ENCODE results near the gene CAMK1D. TPM values are rescaled to one million over a fixed set of nuclear protein-coding genes. Genes with fewer than 3 reads are reported as not detected.

CAMK1D gene
- total and polyA plus RNA-seq, 2 of the 4 experiments (the other 2 are of a cell fraction) = 5.0 to 5.3 TPM

GRCh38 chr10:12501841-12502525, 152.6 kb downstream of the CAMK1D start:
- H3K27me3 ChIP-seq (ENCODE audit: control insufficient read depth, insufficient read depth, low read length) = no peaks in the 10 kb centered on the region; the same call in 1 of the 2 replicates
- H3K79me1 ChIP-seq (ENCODE audit: low read depth in 1 of 2, low read length in 2 of 2) = no peaks in the 10 kb centered on the region
- no peak overlapping the region for H3K4me3 ChIP-seq (ENCODE audit: insufficient read depth, low read depth, low read length)
- in situ Hi-C loops (cut with MboI; ENCODE audit: low sequenced_read_pairs) (no loop called here), intact Hi-C loops (cut with micrococcal nuclease) (no loop called here), dilution Hi-C loops (cut with HindIII; ENCODE audit: low sequenced_read_pairs, unreplicated experiment) (no loop called here)
- H4K5ac ChIP-seq (ENCODE audit: low read depth, low read length) = no peak overlapping the region
- no peaks in the 10 kb centered on the region for H3K36me3 ChIP-seq (ENCODE audit: control insufficient read depth, insufficient read depth, low read length)
- H4K8ac ChIP-seq (ENCODE audit: low read depth in 2 of 2, low read length in 2 of 2) = no peak overlapping the region
- H4K20me1 ChIP-seq (ENCODE audit: insufficient read depth, low read length) = no peaks in the 10 kb centered on the region
- ChIA-PET CTCF (no interaction called here), POLR2A (ENCODE audit: unreplicated experiment) (no interaction called here)
- no peak overlapping the region for H3K9ac ChIP-seq (ENCODE audit: low read depth, low read length)
- H2BK15ac ChIP-seq (ENCODE audit: low read depth, low read length) = no peak overlapping the region
- H3K4me1 ChIP-seq (ENCODE audit: control insufficient read depth, insufficient read depth, low read length) = peaks cover 5% of the 10 kb centered on the region; the same call in 1 of the 2 replicates
- H3K18ac ChIP-seq (ENCODE audit: low read depth, low read length) = no peak overlapping the region
- no peak overlapping the region for H3K27ac ChIP-seq (ENCODE audit: insufficient read depth, low read length)
- H2AFZ ChIP-seq (replicated peaks; ENCODE audit: low read length, poor library complexity) = no peak overlapping the region
- DNase-seq (no peak), ATAC-seq (ENCODE audit: low read depth) (no peak)
- no peak overlapping the region for H3K14ac ChIP-seq (replicated peaks; ENCODE audit: low read depth, low read length)
- BruUV-seq (replicated peaks) = no TSS peak
- no peak overlapping the region for H2AK9ac ChIP-seq (replicated peaks; ENCODE audit: low read depth, low read length, poor library complexity)
- H3K23ac ChIP-seq (ENCODE audit: low read depth, low read length) = no peak overlapping the region
- no peak overlapping the region for H3K56ac ChIP-seq (ENCODE audit: extremely low read depth, insufficient read depth, low read length)
- H2BK120ac ChIP-seq (ENCODE audit: low read depth, low read length) = no peak overlapping the region
- H3K4me2 ChIP-seq (ENCODE audit: low read depth, low read length) = no peak overlapping the region
- no peak overlapping the region for H2BK20ac ChIP-seq (ENCODE audit: low read depth, low read length)
- no peak overlapping the region for H3K4ac ChIP-seq (ENCODE audit: low read depth, low read length)
- no peak overlapping the region for H4K91ac ChIP-seq (ENCODE audit: insufficient read depth, low read depth, low read length)
- 79% methylated on average over 9 of the region's 16 CpGs; no CpG with 5 or more reads in 1 of the 2 experiments for WGBS, 2 experiments (ENCODE audit: extremely low coverage in 2 of 2, insufficient read length in 1 of 2)
- no peak overlapping the region for H2AK5ac ChIP-seq (ENCODE audit: low read depth, low read length)
- TF ChIP-seq CHD1 (IDR thresholded peaks at IDR 0.05; ENCODE audit: low read depth, low read length) (no peak), SMC3 (IDR thresholded peaks at IDR 0.05; ENCODE audit: low read depth, low read length) (no peak), RAD21 (IDR thresholded peaks at IDR 0.05; ENCODE audit: low read length) (no peak), MAZ (IDR thresholded peaks at IDR 0.05; ENCODE audit: borderline replicate concordance, low read depth, low read length) (no peak), BHLHE40 (IDR thresholded peaks at IDR 0.05; ENCODE audit: low read depth, low read length) (no peak), MXI1 (IDR thresholded peaks at IDR 0.05; ENCODE audit: borderline replicate concordance, low read depth, low read length) (no peak), POLR2A (IDR thresholded peaks at IDR 0.05; ENCODE audit: low read depth, low read length) (no peak)
- TF ChIP-seq, protein P1, sequence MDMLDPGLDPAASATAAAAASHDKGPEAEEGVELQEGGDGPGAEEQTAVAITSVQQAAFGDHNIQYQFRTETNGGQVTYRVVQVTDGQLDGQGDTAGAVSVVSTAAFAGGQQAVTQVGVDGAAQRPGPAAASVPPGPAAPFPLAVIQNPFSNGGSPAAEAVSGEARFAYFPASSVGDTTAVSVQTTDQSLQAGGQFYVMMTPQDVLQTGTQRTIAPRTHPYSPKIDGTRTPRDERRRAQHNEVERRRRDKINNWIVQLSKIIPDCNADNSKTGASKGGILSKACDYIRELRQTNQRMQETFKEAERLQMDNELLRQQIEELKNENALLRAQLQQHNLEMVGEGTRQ (IDR thresholded peaks at IDR 0.05; ENCODE audit: low read depth, low read length) = no peak
- TF ChIP-seq, protein P2, sequence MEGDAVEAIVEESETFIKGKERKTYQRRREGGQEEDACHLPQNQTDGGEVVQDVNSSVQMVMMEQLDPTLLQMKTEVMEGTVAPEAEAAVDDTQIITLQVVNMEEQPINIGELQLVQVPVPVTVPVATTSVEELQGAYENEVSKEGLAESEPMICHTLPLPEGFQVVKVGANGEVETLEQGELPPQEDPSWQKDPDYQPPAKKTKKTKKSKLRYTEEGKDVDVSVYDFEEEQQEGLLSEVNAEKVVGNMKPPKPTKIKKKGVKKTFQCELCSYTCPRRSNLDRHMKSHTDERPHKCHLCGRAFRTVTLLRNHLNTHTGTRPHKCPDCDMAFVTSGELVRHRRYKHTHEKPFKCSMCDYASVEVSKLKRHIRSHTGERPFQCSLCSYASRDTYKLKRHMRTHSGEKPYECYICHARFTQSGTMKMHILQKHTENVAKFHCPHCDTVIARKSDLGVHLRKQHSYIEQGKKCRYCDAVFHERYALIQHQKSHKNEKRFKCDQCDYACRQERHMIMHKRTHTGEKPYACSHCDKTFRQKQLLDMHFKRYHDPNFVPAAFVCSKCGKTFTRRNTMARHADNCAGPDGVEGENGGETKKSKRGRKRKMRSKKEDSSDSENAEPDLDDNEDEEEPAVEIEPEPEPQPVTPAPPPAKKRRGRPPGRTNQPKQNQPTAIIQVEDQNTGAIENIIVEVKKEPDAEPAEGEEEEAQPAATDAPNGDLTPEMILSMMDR (conservative IDR thresholded peaks at IDR 0.05; ENCODE audit: low read depth, low read length) = no peak
- TF ChIP-seq, protein P3, sequence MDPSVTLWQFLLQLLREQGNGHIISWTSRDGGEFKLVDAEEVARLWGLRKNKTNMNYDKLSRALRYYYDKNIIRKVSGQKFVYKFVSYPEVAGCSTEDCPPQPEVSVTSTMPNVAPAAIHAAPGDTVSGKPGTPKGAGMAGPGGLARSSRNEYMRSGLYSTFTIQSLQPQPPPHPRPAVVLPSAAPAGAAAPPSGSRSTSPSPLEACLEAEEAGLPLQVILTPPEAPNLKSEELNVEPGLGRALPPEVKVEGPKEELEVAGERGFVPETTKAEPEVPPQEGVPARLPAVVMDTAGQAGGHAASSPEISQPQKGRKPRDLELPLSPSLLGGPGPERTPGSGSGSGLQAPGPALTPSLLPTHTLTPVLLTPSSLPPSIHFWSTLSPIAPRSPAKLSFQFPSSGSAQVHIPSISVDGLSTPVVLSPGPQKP (IDR thresholded peaks at IDR 0.05; ENCODE audit: borderline replicate concordance, low read depth, low read length) = no peak
- no peak overlapping the region for H2BK5ac ChIP-seq (ENCODE audit: low read depth, low read length, poor library complexity, severe bottlenecking)
- H3K9me1 ChIP-seq (ENCODE audit: insufficient read depth, low read length) = no peaks in the 10 kb centered on the region
- no peaks in the 10 kb centered on the region for H3K9me3 ChIP-seq (ENCODE audit: control insufficient read depth, insufficient read depth, low read length)

Data from IMR-90 (cell line).